OCI-LY7 (cell line): ENCODE results near the gene LDHAL6B. TPM values are rescaled to one million over a fixed set of nuclear protein-coding genes. Genes with fewer than 3 reads are reported as not detected.

Experiments used
- BruUV-seq: library from RNA; stranded (reverse); fragments of 400-500 nt; replicated peaks from 2 replicates; lab custom pipeline; 2021; lab: Mats Ljungman, UMichigan
- CTCF ChIA-PET: fragments of 300-600 bp; sonication (Branson Sonifier 250); formaldehyde crosslinking; loops from one replicate; lab custom pipeline; 2022; ENCODE audit warnings: antibody characterized with exemption; ENCODE audit not compliant: unreplicated experiment; lab: Charles Lee
- POLR2A ChIA-PET: fragments of 300-600 bp; sonication (Branson Sonifier 250); formaldehyde crosslinking; loops from one replicate; lab custom pipeline; 2022; ENCODE audit warnings: antibody characterized with exemption; lab: Charles Lee
- DNase-seq: peaks from one replicate; pipeline ENCODE4 v3.0.0-alpha.2; 2015; ENCODE audit warnings: low spot score
- H2AFZ ChIP-seq: fragments of 200-600 bp; sonication (generic), shearing (Covaris generic); 2 replicates; pipeline ENCODE4 v1.6.1; 2014; ENCODE audit warnings: mild to moderate bottlenecking, antibody characterized with exemption, low read length, moderate library complexity
- H3K27ac ChIP-seq: fragments of 200-600 bp; sonication (generic); 2 replicates; pipeline ENCODE4 v1.5.1; 2014; ENCODE audit warnings: mixed run types, low read depth, mild to moderate bottlenecking, moderate library complexity, low read length, inconsistent platforms; ENCODE audit not compliant: poor library complexity, severe bottlenecking
- H3K36me3 ChIP-seq: fragments of 200-600 bp; sonication (generic); 2 replicates; pipeline ENCODE4 v1.6.1; 2014; ENCODE audit warnings: mild to moderate bottlenecking, antibody characterized with exemption, low read length, moderate library complexity, mixed read lengths; ENCODE audit not compliant: insufficient read depth
- H3K4me1 ChIP-seq: fragments of 200-600 bp; sonication (generic); 2 replicates; pipeline ENCODE4 v1.5.1; 2014; ENCODE audit warnings: mild to moderate bottlenecking, low read length; ENCODE audit not compliant: insufficient read depth, poor library complexity, severe bottlenecking
- H3K4me2 ChIP-seq: fragments of 200-600 bp; sonication (generic); 2 replicates; pipeline ENCODE4 v1.6.1; 2014; ENCODE audit warnings: mild to moderate bottlenecking, low read length
- H3K4me3 ChIP-seq: fragments of 200-600 bp; sonication (generic); 2 replicates; pipeline ENCODE4 v1.5.1; 2014; ENCODE audit warnings: mild to moderate bottlenecking, low read depth, low read length; ENCODE audit not compliant: poor library complexity, severe bottlenecking
- H3K79me2 ChIP-seq: fragments of 200-600 bp; sonication (generic); 2 replicates; pipeline ENCODE4 v1.6.1; 2016; ENCODE audit warnings: low read depth, mild to moderate bottlenecking, low read length, moderate library complexity, mixed read lengths; ENCODE audit not compliant: insufficient read depth
- H3K9me2 ChIP-seq: fragments of 200-600 bp; sonication (generic); 2 replicates; pipeline ENCODE4 v1.6.1; 2016; ENCODE audit warnings: mild to moderate bottlenecking, low read length, mixed read lengths; ENCODE audit not compliant: insufficient read depth
- H3K9me3 ChIP-seq: fragments of 200-600 bp; sonication (generic); 2 replicates; pipeline ENCODE4 v1.6.1; 2014; ENCODE audit warnings: mild to moderate bottlenecking, mixed run types, low read length, mixed read lengths
- H4K20me1 ChIP-seq: fragments of 200-600 bp; sonication (generic); 2 replicates; pipeline ENCODE4 v1.6.1; 2014; ENCODE audit warnings: mild to moderate bottlenecking, antibody characterized with exemption, low read length, moderate library complexity, mixed read lengths; ENCODE audit not compliant: insufficient read depth
- EZH2phosphoT487 ChIP-seq: fragments of 200-600 bp; sonication (generic); IDR thresholded peaks from 2 replicates; pipeline ENCODE4 v1.6.1; 2018; ENCODE audit warnings: low read depth, borderline replicate concordance, mild to moderate bottlenecking, mixed run types, antibody characterized with exemption, low read length, moderate library complexity, mixed read lengths
- intact Hi-C: fragments of 100-400 bp; cut with micrococcal nuclease; formaldehyde crosslinking; loops from one replicate; pipeline ENCODE4 v1.10.0; 2022; ENCODE audit not compliant: unreplicated experiment
- total RNA-seq, 2 experiments: library from RNA; depleted of rRNA in 1 of 2; stranded (reverse); fragments of >200 nt in 1 of 2; shearing (Covaris generic) in 1 of 2; gene quantifications; 2 replicates each; pipeline ENCODE4 v1.2.3, GENCODE V29; 2014 to 2022
- TF ChIP-seq, protein P1 (sequence below): fragments of 200-600 bp; sonication (generic); conservative IDR thresholded peaks from 2 replicates; pipeline ENCODE4 v1.5.1; 2014; ENCODE audit warnings: mild to moderate bottlenecking, antibody characterized with exemption, low read length, moderate library complexity, mixed read lengths

LDHAL6B gene
- total RNA-seq, 2 experiments from 2014 or later, result 0.09 TPM; not detected in 1

- no peak for DNase-seq
- Histone ChIP-seq H2AFZ (no peak overlapping the region), H3K9me3 (no peaks in the 10 kb centered on the region), H3K36me3 (no peaks in the 10 kb centered on the region), H3K27ac (no peak overlapping the region), H3K9me2 (no peaks in the 10 kb centered on the region), H3K4me3 (no peak overlapping the region), H3K4me1 (no peaks in the 10 kb centered on the region), H4K20me1 (no peaks in the 10 kb centered on the region), H3K79me2 (no peaks in the 10 kb centered on the region), H3K4me2 (no peak overlapping the region)
- TF ChIP-seq, protein P1, sequence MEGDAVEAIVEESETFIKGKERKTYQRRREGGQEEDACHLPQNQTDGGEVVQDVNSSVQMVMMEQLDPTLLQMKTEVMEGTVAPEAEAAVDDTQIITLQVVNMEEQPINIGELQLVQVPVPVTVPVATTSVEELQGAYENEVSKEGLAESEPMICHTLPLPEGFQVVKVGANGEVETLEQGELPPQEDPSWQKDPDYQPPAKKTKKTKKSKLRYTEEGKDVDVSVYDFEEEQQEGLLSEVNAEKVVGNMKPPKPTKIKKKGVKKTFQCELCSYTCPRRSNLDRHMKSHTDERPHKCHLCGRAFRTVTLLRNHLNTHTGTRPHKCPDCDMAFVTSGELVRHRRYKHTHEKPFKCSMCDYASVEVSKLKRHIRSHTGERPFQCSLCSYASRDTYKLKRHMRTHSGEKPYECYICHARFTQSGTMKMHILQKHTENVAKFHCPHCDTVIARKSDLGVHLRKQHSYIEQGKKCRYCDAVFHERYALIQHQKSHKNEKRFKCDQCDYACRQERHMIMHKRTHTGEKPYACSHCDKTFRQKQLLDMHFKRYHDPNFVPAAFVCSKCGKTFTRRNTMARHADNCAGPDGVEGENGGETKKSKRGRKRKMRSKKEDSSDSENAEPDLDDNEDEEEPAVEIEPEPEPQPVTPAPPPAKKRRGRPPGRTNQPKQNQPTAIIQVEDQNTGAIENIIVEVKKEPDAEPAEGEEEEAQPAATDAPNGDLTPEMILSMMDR, result no peak
- ChIA-PET CTCF (no interaction called here), POLR2A (interaction anchor here (1.4 kb wide), 1 partner anchor 29 kb away, joined by 3 read pairs; no protein-coding TSS in a partner anchor)
- BruUV-seq, result no TSS peak
- intact Hi-C loops, result no loop called here
Measured at GRCh38 chr15:59216911-59217310, 10.3 kb downstream of the LDHAL6B start.

DNA sequence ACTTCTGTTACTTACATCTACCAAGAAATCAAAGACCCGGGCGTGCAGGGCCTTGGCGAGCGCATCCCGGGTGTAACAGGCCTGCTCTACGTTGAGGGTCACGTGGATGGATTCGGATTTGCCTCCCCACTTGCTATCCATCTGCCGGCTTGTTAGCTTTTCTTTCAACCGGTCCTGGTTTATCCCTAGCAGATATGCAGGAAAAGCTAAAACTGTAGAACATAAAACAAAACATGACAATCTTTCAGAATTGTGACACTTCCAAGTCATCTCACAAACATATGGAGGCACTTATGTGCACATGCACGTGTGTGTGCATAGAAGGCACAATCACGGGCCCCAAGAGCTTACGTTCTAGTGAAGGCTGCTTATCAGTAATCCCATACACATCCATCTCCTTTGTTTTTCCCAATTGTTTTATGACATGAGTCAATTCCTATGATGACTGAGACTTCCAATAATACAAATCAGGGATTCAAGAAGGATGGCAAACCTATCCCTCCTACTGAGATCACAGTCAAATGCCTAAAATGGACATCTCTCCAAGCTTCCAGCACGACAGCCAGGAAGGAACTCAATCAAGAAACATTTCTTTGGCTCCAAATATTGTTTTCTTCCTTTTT, 11.3 kb downstream of the LDHAL6B start:
- no peak overlapping the region for H3K4me3 ChIP-seq
- H3K27ac ChIP-seq, result no peak overlapping the region
- DNase-seq, result no peak
- no TSS peak for BruUV-seq
- H3K9me2 ChIP-seq, result no peaks in the 10 kb centered on the region
- no peak overlapping the region for H3K4me2 ChIP-seq
- ChIA-PET CTCF (no interaction called here), POLR2A (interaction anchor here (1.4 kb wide), 1 partner anchor 28 kb away, joined by 3 read pairs; no protein-coding TSS in a partner anchor)
- H2AFZ ChIP-seq, result no peak overlapping the region
- TF ChIP-seq EZH2phosphoT487, result no peak
- TF ChIP-seq, protein P1, result no peak
- no peaks in the 10 kb centered on the region for H4K20me1 ChIP-seq
- no peaks in the 10 kb centered on the region for H3K36me3 ChIP-seq
- no peaks in the 10 kb centered on the region for H3K79me2 ChIP-seq
- H3K9me3 ChIP-seq, result no peaks in the 10 kb centered on the region
- H3K4me1 ChIP-seq, result no peaks in the 10 kb centered on the region
- intact Hi-C loops, result no loop called here

- Histone ChIP-seq H3K79me2 (no peaks in the 10 kb centered on the region), H3K4me2 (no peak overlapping the region), H3K9me3 (no peaks in the 10 kb centered on the region), H2AFZ (no peak overlapping the region), H3K4me1 (no peaks in the 10 kb centered on the region), H3K4me3 (no peak overlapping the region), H3K27ac (no peak overlapping the region), H4K20me1 (no peaks in the 10 kb centered on the region), H3K9me2 (no peaks in the 10 kb centered on the region), H3K36me3 (no peaks in the 10 kb centered on the region)
- no peak for TF ChIP-seq EZH2phosphoT487
- intact Hi-C loops, result no loop called here
- no TSS peak for BruUV-seq
- POLR2A ChIA-PET, result no interaction called here
- CTCF ChIA-PET, result no interaction called here
- DNase-seq, result no peak
Measured at GRCh38 chr15:59218710-59219109, 12.1 kb downstream of the LDHAL6B start.
